ENCODE data around the gene ASTL. TPM values are rescaled to one million over a fixed set of nuclear protein-coding genes. Genes with fewer than 3 reads are reported as not detected.

ASTL gene
- total RNA-seq, 1 donor from 2014 or later = not detected

GRCh38 chr2:96159084-96159830, 21.0 kb upstream of the ASTL start:
- DNase-seq (ENCODE audit: low spot score) = peak; percentile 62

GRCh38 chr2:96158554-96158940, 20.2 kb upstream of the ASTL start:
- Mint-ChIP-seq H3K9me3 (ENCODE audit: low read depth) (peaks cover 4% of the 10 kb centered on the region), H3K27ac (ENCODE audit: unreplicated experiment) (no peak overlapping the region), H3K36me3 (ENCODE audit: low read depth) (no peaks in the 10 kb centered on the region), H3K4me3 (ENCODE audit: unreplicated experiment) (no peak overlapping the region), H3K27me3 (ENCODE audit: low read depth) (peaks cover 8% of the 10 kb centered on the region), H3K4me1 (ENCODE audit: low read depth) (peaks cover 5% of the 10 kb centered on the region)
- DNase-seq (ENCODE audit: low spot score) = peak; percentile 87
- TF ChIP-seq CTCF (IDR thresholded peaks at IDR 0.05) = no peak

More at GRCh38 chr2:96159084-96159830, 21.0 kb upstream of the ASTL start:
- Mint-ChIP-seq H3K4me3 (ENCODE audit: unreplicated experiment) (no peak overlapping the region), H3K4me1 (ENCODE audit: low read depth) (peaks cover 12% of the 10 kb centered on the region), H3K36me3 (ENCODE audit: low read depth) (no peaks in the 10 kb centered on the region), H3K9me3 (ENCODE audit: low read depth) (peaks cover 4% of the 10 kb centered on the region), H3K27me3 (ENCODE audit: low read depth) (peaks cover 8% of the 10 kb centered on the region), H3K27ac (ENCODE audit: unreplicated experiment) (no peak overlapping the region)
- no peak for TF ChIP-seq CTCF (IDR thresholded peaks at IDR 0.05)

- Mint-ChIP-seq H3K4me3 (ENCODE audit: unreplicated experiment) (no peak overlapping the region), H3K27ac (ENCODE audit: unreplicated experiment) (no peak overlapping the region), H3K27me3 (ENCODE audit: low read depth) (peaks cover 8% of the 10 kb centered on the region), H3K4me1 (ENCODE audit: low read depth) (peaks cover 4% of the 10 kb centered on the region), H3K36me3 (ENCODE audit: low read depth) (no peaks in the 10 kb centered on the region), H3K9me3 (ENCODE audit: low read depth) (peaks cover 4% of the 10 kb centered on the region)
- DNase-seq (ENCODE audit: low spot score) = peak; percentile 68
- no peak for TF ChIP-seq CTCF (IDR thresholded peaks at IDR 0.05)
Observed at GRCh38 chr2:96157649-96158553, 19.6 kb upstream of the ASTL start.

GRCh38 chr2:96156926-96157648, 18.8 kb upstream of the ASTL start:
- Mint-ChIP-seq H3K27ac (ENCODE audit: unreplicated experiment) (no peak overlapping the region), H3K9me3 (ENCODE audit: low read depth) (peaks cover 4% of the 10 kb centered on the region), H3K4me3 (ENCODE audit: unreplicated experiment) (no peak overlapping the region), H3K36me3 (ENCODE audit: low read depth) (no peaks in the 10 kb centered on the region), H3K4me1 (ENCODE audit: low read depth) (peaks cover 4% of the 10 kb centered on the region), H3K27me3 (ENCODE audit: low read depth) (peaks cover 8% of the 10 kb centered on the region)
- no peak for TF ChIP-seq CTCF (IDR thresholded peaks at IDR 0.05)
- peak; percentile 81 for DNase-seq (ENCODE audit: low spot score)

Data from chondrocyte (in vitro differentiated cells).